ENCODE results near the gene NSRP1. TPM values are rescaled to one million over a fixed set of nuclear protein-coding genes. Genes with fewer than 3 reads are reported as not detected.
A peak's percentile ranks its signal among the peaks of the same experiment; 100 is the strongest.

The NSRP1 gene
- total and polyA plus RNA-seq, 2 of the 13 experiments (the other 11 are each of a cell fraction or from before 2014, with no cell fraction given): 7.0 to 14.3 TPM

GRCh38 chr17:30104575-30105339, 11.9 kb upstream of the NSRP1 start (continued):
- TF ChIP-seq SRSF9 (IDR thresholded peaks at IDR 0.05; ENCODE audit: borderline replicate concordance, insufficient read depth, low read depth, low read length, poor library complexity, severe bottlenecking): no peak
- peak; percentile 31; the same call in 1 of the 2 replicates for TF ChIP-seq MEIS2 (CRISPR knock-in tag; IDR thresholded peaks at IDR 0.05)
- TF ChIP-seq, protein P1, sequence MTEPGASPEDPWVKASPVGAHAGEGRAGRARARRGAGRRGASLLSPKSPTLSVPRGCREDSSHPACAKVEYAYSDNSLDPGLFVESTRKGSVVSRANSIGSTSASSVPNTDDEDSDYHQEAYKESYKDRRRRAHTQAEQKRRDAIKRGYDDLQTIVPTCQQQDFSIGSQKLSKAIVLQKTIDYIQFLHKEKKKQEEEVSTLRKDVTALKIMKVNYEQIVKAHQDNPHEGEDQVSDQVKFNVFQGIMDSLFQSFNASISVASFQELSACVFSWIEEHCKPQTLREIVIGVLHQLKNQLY (CRISPR knock-in tag; IDR thresholded peaks at IDR 0.05): 0 out of 2 replicates have a peak, but pooled peaks have one; percentile 10
- TF ChIP-seq ELF1 (CRISPR knock-in tag; IDR thresholded peaks at IDR 0.05): peak; percentile 60
- no peak for TF ChIP-seq SAFB2 (CRISPR knock-in tag; IDR thresholded peaks at IDR 0.05; ENCODE audit: borderline replicate concordance, low read depth)
- 0 out of 2 replicates have a peak, but pooled peaks have one; percentile 17 for TF ChIP-seq MIER3 (CRISPR knock-in tag; IDR thresholded peaks at IDR 0.05; ENCODE audit: borderline replicate concordance)
- TF ChIP-seq TMF1 (CRISPR knock-in tag; IDR thresholded peaks at IDR 0.05; ENCODE audit: low read depth): no peak
- peak; percentile 63 for TF ChIP-seq KAT8 (CRISPR knock-in tag; IDR thresholded peaks at IDR 0.05)
- TF ChIP-seq ZC3H4 (CRISPR knock-in tag; IDR thresholded peaks at IDR 0.05; ENCODE audit: borderline replicate concordance): no peak
- TF ChIP-seq HCFC1 (IDR thresholded peaks at IDR 0.05; ENCODE audit: low read depth, low read length): no peak
- TF ChIP-seq ZNF775 (CRISPR knock-in tag; IDR thresholded peaks at IDR 0.05; ENCODE audit: borderline replicate concordance): no peak
- no peak for TF ChIP-seq E2F1 (CRISPR knock-in tag; IDR thresholded peaks at IDR 0.05)
- TF ChIP-seq CEBPG (CRISPR knock-in tag; IDR thresholded peaks at IDR 0.05): peak; percentile 27; the same call in 1 of the 2 replicates
- TF ChIP-seq RELA (CRISPR knock-in tag; IDR thresholded peaks at IDR 0.05): no peak
- TF ChIP-seq, protein P2, sequence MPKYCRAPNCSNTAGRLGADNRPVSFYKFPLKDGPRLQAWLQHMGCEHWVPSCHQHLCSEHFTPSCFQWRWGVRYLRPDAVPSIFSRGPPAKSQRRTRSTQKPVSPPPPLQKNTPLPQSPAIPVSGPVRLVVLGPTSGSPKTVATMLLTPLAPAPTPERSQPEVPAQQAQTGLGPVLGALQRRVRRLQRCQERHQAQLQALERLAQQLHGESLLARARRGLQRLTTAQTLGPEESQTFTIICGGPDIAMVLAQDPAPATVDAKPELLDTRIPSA (CRISPR knock-in tag; IDR thresholded peaks at IDR 0.05; ENCODE audit: borderline replicate concordance): no peak
- no peak for TF ChIP-seq ZNF136 (CRISPR knock-in tag; IDR thresholded peaks at IDR 0.05; ENCODE audit: low read depth)
- TF ChIP-seq KLF11 (CRISPR knock-in tag; IDR thresholded peaks at IDR 0.05): no peak
- no peak for TF ChIP-seq ZNF670 (CRISPR knock-in tag; IDR thresholded peaks at IDR 0.05; ENCODE audit: borderline replicate concordance)
- no peak for TF ChIP-seq HNF4G (IDR thresholded peaks at IDR 0.05; ENCODE audit: borderline replicate concordance, low read depth, low read length)
- TF ChIP-seq HNF4G (CRISPR knock-in tag; IDR thresholded peaks at IDR 0.05; ENCODE audit: borderline replicate concordance, low read depth): no peak
- no peak for TF ChIP-seq ZNF460 (CRISPR knock-in tag; IDR thresholded peaks at IDR 0.05; ENCODE audit: borderline replicate concordance)
- TF ChIP-seq ZNF382 (CRISPR knock-in tag; IDR thresholded peaks at IDR 0.05; ENCODE audit: borderline replicate concordance): no peak
- TF ChIP-seq ZBTB8A (CRISPR knock-in tag; IDR thresholded peaks at IDR 0.05; ENCODE audit: borderline replicate concordance, low read depth): no peak
- TF ChIP-seq XRCC5 (optimal IDR thresholded peaks at IDR 0.05; ENCODE audit: low read length): peak; percentile 64
- no peak for TF ChIP-seq GATA4 (IDR thresholded peaks at IDR 0.05; ENCODE audit: borderline replicate concordance, low read depth)
- TF ChIP-seq, protein P3, sequence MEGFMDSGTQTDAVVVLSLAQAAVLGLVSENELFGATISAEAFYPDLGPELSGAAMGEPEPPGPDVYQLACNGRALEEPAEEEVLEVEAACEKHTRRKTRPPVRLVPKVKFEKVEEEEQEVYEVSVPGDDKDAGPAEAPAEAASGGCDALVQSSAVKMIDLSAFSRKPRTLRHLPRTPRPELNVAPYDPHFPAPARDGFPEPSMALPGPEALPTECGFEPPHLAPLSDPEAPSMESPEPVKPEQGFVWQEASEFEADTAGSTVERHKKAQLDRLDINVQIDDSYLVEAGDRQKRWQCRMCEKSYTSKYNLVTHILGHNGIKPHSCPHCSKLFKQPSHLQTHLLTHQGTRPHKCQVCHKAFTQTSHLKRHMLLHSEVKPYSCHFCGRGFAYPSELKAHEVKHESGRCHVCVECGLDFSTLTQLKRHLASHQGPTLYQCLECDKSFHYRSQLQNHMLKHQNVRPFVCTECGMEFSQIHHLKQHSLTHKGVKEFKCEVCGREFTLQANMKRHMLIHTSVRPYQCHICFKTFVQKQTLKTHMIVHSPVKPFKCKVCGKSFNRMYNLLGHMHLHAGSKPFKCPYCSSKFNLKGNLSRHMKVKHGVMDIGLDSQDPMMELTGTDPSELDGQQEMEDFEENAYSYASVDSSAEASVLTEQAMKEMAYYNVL (CRISPR knock-in tag; IDR thresholded peaks at IDR 0.05; ENCODE audit: borderline replicate concordance): no peak
- no peak for TF ChIP-seq ZNF761 (CRISPR knock-in tag; conservative IDR thresholded peaks at IDR 0.05)

Measured in HepG2 (cell line).